HTERT RPE-1 (cell line): ENCODE results near the gene SERPINB10.

Experiments used
- in situ Hi-C: fragments of 300-500 bp; cut with MboI; formaldehyde crosslinking; loops from 4 replicates; pipeline ENCODE4 v1.14.3; 2020; ENCODE audit warnings: low sequenced_read_pairs

SERPINB10 gene

GRCh38 chr18:63907664-63908063 lies at the start of gene SERPINB10:
TSS of gene SERPINB10 (plus strand) at chr18:63907958. CDS start at chr18:63915511, 7,553 bp downstream.
- in situ Hi-C loops, result no loop called here

- in situ Hi-C loops, result no loop called here
Measured at GRCh38 chr18:63858456-63858855, 49.3 kb upstream of the SERPINB10 start.

GRCh38 chr18:63859781-63860475 lies 47.8 kb upstream of the SERPINB10 start:
- in situ Hi-C loops, result no loop called here

- in situ Hi-C loops, result no loop called here
Measured at GRCh38 chr18:63860531-63860930, 47.2 kb upstream of the SERPINB10 start.

- in situ Hi-C loops, result no loop called here
Measured at GRCh38 chr18:63867368-63868125, 40.2 kb upstream of the SERPINB10 start.

- in situ Hi-C loops, result no loop called here
Measured at GRCh38 chr18:63868546-63868945, 39.2 kb upstream of the SERPINB10 start.

GRCh38 chr18:63869374-63869773 lies 38.4 kb upstream of the SERPINB10 start:
- in situ Hi-C loops, result no loop called here

- in situ Hi-C loops, result no loop called here
Measured at GRCh38 chr18:63869851-63870250, 37.9 kb upstream of the SERPINB10 start.

- in situ Hi-C loops, result no loop called here
Measured at GRCh38 chr18:63871836-63872235, 35.9 kb upstream of the SERPINB10 start.

- in situ Hi-C loops, result no loop called here
Measured at GRCh38 chr18:63872586-63872985, 35.2 kb upstream of the SERPINB10 start.

- in situ Hi-C loops, result no loop called here
Measured at GRCh38 chr18:63878343-63878742, 29.4 kb upstream of the SERPINB10 start.

- in situ Hi-C loops, result no loop called here
Measured at GRCh38 chr18:63878925-63879324, 28.8 kb upstream of the SERPINB10 start.

- in situ Hi-C loops, result no loop called here
Measured at GRCh38 chr18:63879709-63880108, 28.0 kb upstream of the SERPINB10 start.

GRCh38 chr18:63881851-63882250 lies 25.9 kb upstream of the SERPINB10 start:
- in situ Hi-C loops, result no loop called here

- in situ Hi-C loops, result no loop called here
Measured at GRCh38 chr18:63882333-63883141, 25.2 kb upstream of the SERPINB10 start.

GRCh38 chr18:63883617-63884016 lies 24.1 kb upstream of the SERPINB10 start:
- in situ Hi-C loops, result no loop called here

GRCh38 chr18:63887424-63887823 lies 20.3 kb upstream of the SERPINB10 start, which contains the start of gene SERPINB2:
TSS of gene SERPINB2 (plus strand) at chr18:63887705. CDS start at chr18:63891445, 3,740 bp downstream.
- in situ Hi-C loops, result no loop called here

GRCh38 chr18:63888470-63889190 lies 19.1 kb upstream of the SERPINB10 start:
- in situ Hi-C loops, result no loop called here

GRCh38 chr18:63889626-63890025 lies 18.1 kb upstream of the SERPINB10 start:
- in situ Hi-C loops, result no loop called here

- in situ Hi-C loops, result no loop called here
Measured at GRCh38 chr18:63890237-63890949, 17.4 kb upstream of the SERPINB10 start.
